ENCODE measurements around the gene MTHFSD. TPM values are rescaled to one million over a fixed set of nuclear protein-coding genes. Genes with fewer than 3 reads are reported as not detected.

Gene MTHFSD
- total RNA-seq, 1 donor, result 14.7 TPM

DNA sequence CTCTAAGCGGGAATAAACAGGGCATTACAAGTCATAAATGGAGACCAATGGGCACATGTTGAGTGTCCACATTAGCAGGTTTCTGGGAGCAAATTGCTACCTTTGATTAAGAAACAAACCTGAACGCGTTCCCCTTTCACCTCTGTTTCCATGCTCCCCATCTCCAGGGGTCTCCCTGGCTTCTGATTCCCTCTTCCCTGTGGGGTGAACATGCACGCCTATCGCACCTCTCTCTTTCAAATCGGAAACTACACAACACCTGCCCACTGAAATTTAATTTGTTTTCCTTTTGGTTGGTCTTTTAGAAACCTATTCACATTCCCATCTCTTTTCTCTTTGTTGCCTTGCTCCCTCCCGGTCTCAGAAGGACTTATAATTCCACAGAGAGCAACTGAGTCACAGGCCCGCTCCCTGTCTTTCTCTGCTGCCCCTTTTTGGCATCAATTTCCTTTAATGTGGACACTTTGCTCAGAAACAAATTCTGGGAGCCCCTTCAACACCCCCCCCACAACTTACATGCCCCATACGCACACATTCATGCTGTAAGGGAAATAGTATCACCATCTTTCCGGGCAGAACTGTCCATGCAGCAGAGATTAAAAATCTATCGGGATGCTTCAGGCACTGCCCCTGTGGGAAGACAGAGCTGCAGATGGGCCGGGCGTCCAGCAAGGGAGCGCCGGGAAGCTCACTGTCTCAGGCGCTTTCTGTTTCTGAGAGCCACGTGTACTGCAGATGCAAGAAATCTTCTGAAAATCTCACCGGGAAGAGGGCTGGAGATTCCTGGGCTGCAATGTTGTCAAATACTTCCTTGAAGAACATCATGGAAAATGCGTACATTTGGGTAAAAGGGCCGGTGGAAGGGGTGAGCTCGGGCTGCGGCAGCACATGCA is 51.9 kb downstream of the MTHFSD start:
- TF ChIP-seq, protein P1, sequence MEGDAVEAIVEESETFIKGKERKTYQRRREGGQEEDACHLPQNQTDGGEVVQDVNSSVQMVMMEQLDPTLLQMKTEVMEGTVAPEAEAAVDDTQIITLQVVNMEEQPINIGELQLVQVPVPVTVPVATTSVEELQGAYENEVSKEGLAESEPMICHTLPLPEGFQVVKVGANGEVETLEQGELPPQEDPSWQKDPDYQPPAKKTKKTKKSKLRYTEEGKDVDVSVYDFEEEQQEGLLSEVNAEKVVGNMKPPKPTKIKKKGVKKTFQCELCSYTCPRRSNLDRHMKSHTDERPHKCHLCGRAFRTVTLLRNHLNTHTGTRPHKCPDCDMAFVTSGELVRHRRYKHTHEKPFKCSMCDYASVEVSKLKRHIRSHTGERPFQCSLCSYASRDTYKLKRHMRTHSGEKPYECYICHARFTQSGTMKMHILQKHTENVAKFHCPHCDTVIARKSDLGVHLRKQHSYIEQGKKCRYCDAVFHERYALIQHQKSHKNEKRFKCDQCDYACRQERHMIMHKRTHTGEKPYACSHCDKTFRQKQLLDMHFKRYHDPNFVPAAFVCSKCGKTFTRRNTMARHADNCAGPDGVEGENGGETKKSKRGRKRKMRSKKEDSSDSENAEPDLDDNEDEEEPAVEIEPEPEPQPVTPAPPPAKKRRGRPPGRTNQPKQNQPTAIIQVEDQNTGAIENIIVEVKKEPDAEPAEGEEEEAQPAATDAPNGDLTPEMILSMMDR (IDR thresholded peaks at IDR 0.05; ENCODE audit: insufficient read depth, low read depth, low read length), result no peak
- DNase-seq (ENCODE audit: low read depth), result peak; percentile 76
- H3K4me3 ChIP-seq (ENCODE audit: low read depth, low read length), result peak overlapping the region; percentile 18

GRCh38 chr16:86501989-86502855 is 52.8 kb downstream of the MTHFSD start:
- no peak for DNase-seq (ENCODE audit: low read depth)
- TF ChIP-seq, protein P1 (IDR thresholded peaks at IDR 0.05; ENCODE audit: insufficient read depth, low read depth, low read length), result no peak
- H3K4me3 ChIP-seq (ENCODE audit: low read depth, low read length), result no peak overlapping the region

DNA sequence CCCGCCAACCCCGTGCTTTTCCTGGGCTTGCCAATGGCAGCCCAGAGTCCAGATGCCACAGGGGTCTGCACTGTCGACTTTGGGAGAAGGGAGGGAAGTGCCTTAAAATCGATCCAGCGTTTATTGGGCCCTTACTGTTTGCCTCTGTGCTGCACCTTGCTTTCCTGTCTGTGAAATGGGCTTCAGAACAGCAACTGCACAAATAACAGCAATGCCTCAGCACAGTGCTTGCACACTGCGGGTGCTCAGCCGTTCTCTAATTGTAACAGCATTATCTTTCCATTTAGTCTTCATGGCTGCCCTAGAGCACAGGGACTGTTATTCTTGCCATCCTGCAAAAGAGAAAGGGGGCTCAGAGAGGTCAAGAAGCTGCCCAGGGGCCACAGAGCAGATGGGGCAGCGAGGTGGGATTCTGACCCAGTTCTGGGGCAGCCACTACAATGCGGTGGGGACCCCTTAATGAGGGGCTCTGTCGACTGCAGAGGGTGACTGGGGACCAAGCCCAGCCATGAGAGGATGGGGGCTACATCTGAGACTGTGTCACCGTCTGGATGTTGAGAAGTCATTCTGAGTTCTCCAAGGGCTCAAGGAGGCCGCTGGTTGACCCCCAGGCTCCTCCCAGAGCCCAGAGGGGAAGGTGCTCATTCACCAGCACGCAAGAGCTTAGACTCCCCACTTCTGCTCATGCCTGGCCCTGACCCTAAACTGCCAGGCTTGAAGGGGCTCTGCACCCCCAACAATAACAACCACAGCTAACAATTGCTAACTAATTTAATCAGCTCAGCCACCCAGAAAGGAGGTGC is 54.1 kb downstream of the MTHFSD start:
- TF ChIP-seq, protein P1 (IDR thresholded peaks at IDR 0.05; ENCODE audit: insufficient read depth, low read depth, low read length), result no peak
- DNase-seq (ENCODE audit: low read depth), result no peak

GRCh38 chr16:86499889-86500707 is 54.9 kb downstream of the MTHFSD start:
- no peak for DNase-seq (ENCODE audit: low read depth)
- no peak overlapping the region for H3K4me3 ChIP-seq (ENCODE audit: low read depth, low read length)
- TF ChIP-seq, protein P1 (IDR thresholded peaks at IDR 0.05; ENCODE audit: insufficient read depth, low read depth, low read length), result no peak

More for the DNA sequence above, 54.1 kb downstream of the MTHFSD start:
- H3K4me3 ChIP-seq (ENCODE audit: low read depth, low read length), result no peak overlapping the region

GRCh38 chr16:86499440-86499786 is 55.6 kb downstream of the MTHFSD start:
- DNase-seq (ENCODE audit: low read depth), result no peak
- H3K4me3 ChIP-seq (ENCODE audit: low read depth, low read length), result peak overlapping the region; percentile 41
- TF ChIP-seq, protein P1 (IDR thresholded peaks at IDR 0.05; ENCODE audit: insufficient read depth, low read depth, low read length), result no peak
